ENCODE measurements around the gene PLCB1.

DNA sequence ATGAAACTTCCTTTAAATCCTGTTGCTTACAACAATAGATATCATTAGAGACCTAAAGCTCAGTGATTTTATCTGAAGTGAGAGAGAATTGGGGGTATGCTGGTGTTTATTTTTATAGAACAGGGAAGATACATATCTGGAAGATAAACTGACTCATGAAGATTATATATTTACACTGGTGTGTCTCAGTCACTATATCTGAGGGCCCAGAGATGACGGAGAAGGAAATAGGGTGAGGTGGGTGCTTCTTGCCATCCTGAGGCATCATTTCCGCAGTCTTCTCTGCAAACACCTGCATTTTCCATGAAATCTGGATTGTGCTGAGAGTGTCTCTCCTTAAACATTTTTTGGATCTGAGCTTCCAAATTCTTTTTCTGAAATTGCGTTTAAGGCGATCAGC lies 5.9 kb upstream of the PLCB1 start:
- TF ChIP-seq POLR2A (IDR thresholded peaks at IDR 0.05; ENCODE audit: low read length) (no peak), GATA1 (IDR thresholded peaks at IDR 0.05; ENCODE audit: low read depth, low read length) (no peak)
